Large intestine (tissue), 3 donors: Measurements from ENCODE around the gene KIFAP3. TPM values are rescaled to one million over a fixed set of nuclear protein-coding genes. Genes with fewer than 3 reads are reported as not detected.
"Not testable (repeated sequence)": the region's sequence is repeated elsewhere in the genome, so short reads cannot be mapped to it uniquely, and the experiment has no call there.

Source experiments
- DNase-seq, 2 donors: peaks; one replicate each; pipeline versions ENCODE4 v3.0.0 to v3.0.0-alpha.2; 2013
- H3K27ac ChIP-seq: one replicate; pipeline ENCODE4 v1.5.1; 2013; ENCODE audit warnings: low read length
- H3K27me3 ChIP-seq: 2 replicates; pipeline ENCODE4 v1.6.1; 2013; ENCODE audit warnings: low read length; ENCODE audit not compliant: control insufficient read depth, insufficient read depth
- H3K36me3 ChIP-seq: 2 replicates; pipeline ENCODE4 v1.6.1; 2013; ENCODE audit warnings: low read length; ENCODE audit not compliant: control insufficient read depth, insufficient read depth
- H3K4me1 ChIP-seq: one replicate; pipeline ENCODE4 v1.6.1; 2013; ENCODE audit warnings: low read length; ENCODE audit not compliant: control insufficient read depth, insufficient read depth
- H3K4me3 ChIP-seq: one replicate; pipeline ENCODE4 v1.5.1; 2013; ENCODE audit warnings: low read length
- H3K9me3 ChIP-seq: one replicate; pipeline ENCODE4 v1.6.1; 2013; ENCODE audit warnings: mild to moderate bottlenecking, low read depth, low read length, moderate library complexity; ENCODE audit not compliant: control insufficient read depth
- WGBS: methylation state at CpG from one replicate; pipeline ENCODE4 v1.1.5; 2013; ENCODE audit warnings: low lambda C conversion rate; ENCODE audit not compliant: insufficient coverage; 5-methylcytosine and 5-hydroxymethylcytosine counted together
- polyA plus RNA-seq: library from polyadenylated mRNA; unstranded; fragments of 120-200 nt; gene quantifications from one replicate; pipeline ENCODE4 v1.2.1, GENCODE V29; 2013

KIFAP3 gene
- polyA plus RNA-seq, 1 donor: 24.5 TPM

GRCh38 chr1:169925505-169926482 lies 148.7 kb downstream of the KIFAP3 start:
- DNase-seq: peak in 1 of 2 donors; percentile 31
- Histone ChIP-seq H3K27ac (no peak overlapping the region), H3K27me3 (no peaks in the 10 kb centered on the region), H3K36me3 (no peaks in the 10 kb centered on the region), H3K9me3 (no peaks in the 10 kb centered on the region), H3K4me1 (no peaks in the 10 kb centered on the region), H3K4me3 (no peak overlapping the region)
- 51% methylated on average over 3 of the region's 3 CpGs for WGBS

- H3K9me3 ChIP-seq: no peaks in the 10 kb centered on the region
- no peak overlapping the region for H3K4me3 ChIP-seq
- WGBS: 90% methylated on average over 2 of the region's 2 CpGs
- H3K4me1 ChIP-seq: no peaks in the 10 kb centered on the region
- no peak for DNase-seq
- H3K27me3 ChIP-seq: no peaks in the 10 kb centered on the region
- no peak overlapping the region for H3K27ac ChIP-seq
- H3K36me3 ChIP-seq: no peaks in the 10 kb centered on the region
These were observed 149.7 kb downstream of the KIFAP3 start for GRCh38 chr1:169924829-169925228.

GRCh38 chr1:169924063-169924462 lies 150.4 kb downstream of the KIFAP3 start:
- H3K27me3 ChIP-seq: no peaks in the 10 kb centered on the region
- no peak for DNase-seq
- no peaks in the 10 kb centered on the region for H3K36me3 ChIP-seq
- H3K4me1 ChIP-seq: no peaks in the 10 kb centered on the region
- 100% methylated on average over 2 of the region's 2 CpGs for WGBS
- H3K4me3 ChIP-seq: no peak overlapping the region
- no peak overlapping the region for H3K27ac ChIP-seq
- H3K9me3 ChIP-seq: no peaks in the 10 kb centered on the region

GRCh38 chr1:169921080-169921479 lies 153.4 kb downstream of the KIFAP3 start:
- WGBS: 100% methylated on average over 1 of the region's 4 CpGs
- no peaks in the 10 kb centered on the region for H3K27me3 ChIP-seq
- H3K4me3 ChIP-seq: no peak overlapping the region
- H3K27ac ChIP-seq: no peak overlapping the region
- DNase-seq: no peak
- no peaks in the 10 kb centered on the region for H3K4me1 ChIP-seq
- H3K9me3 ChIP-seq: no peaks in the 10 kb centered on the region
- H3K36me3 ChIP-seq: no peaks in the 10 kb centered on the region

GRCh38 chr1:169918927-169919326 lies 155.6 kb downstream of the KIFAP3 start:
- Histone ChIP-seq H3K27me3 (no peaks in the 10 kb centered on the region), H3K36me3 (no peaks in the 10 kb centered on the region)
- no CpG with 5 or more reads among the region's 1 CpG for WGBS

GRCh38 chr1:169918220-169918619 lies 156.3 kb downstream of the KIFAP3 start:
- no CpG with 5 or more reads among the region's 9 CpGs for WGBS
- not testable (repeated sequence) for H3K9me3 ChIP-seq, H3K4me1 ChIP-seq, H3K27me3 ChIP-seq, H3K27ac ChIP-seq, H3K4me3 ChIP-seq, H3K36me3 ChIP-seq, DNase-seq

More at GRCh38 chr1:169918927-169919326, 155.6 kb downstream of the KIFAP3 start:
- DNase-seq: no peak
- Histone ChIP-seq H3K27ac (no peak overlapping the region), H3K9me3 (no peaks in the 10 kb centered on the region), H3K4me3 (no peak overlapping the region), H3K4me1 (no peaks in the 10 kb centered on the region)

- Histone ChIP-seq H3K27ac (no peak overlapping the region), H3K4me3 (no peak overlapping the region), H3K9me3 (peaks cover 3% of the 10 kb centered on the region), H3K4me1 (no peaks in the 10 kb centered on the region), H3K36me3 (no peaks in the 10 kb centered on the region), H3K27me3 (no peaks in the 10 kb centered on the region)
- DNase-seq: no peak
- WGBS: 44% methylated on average over 11 of the region's 15 CpGs
These were observed 159.3 kb downstream of the KIFAP3 start for GRCh38 chr1:169915150-169915549.

- no peak for DNase-seq
- Histone ChIP-seq H3K4me1 (no peaks in the 10 kb centered on the region), H3K27ac (no peak overlapping the region), H3K36me3 (no peaks in the 10 kb centered on the region), H3K9me3 (peaks cover 3% of the 10 kb centered on the region), H3K27me3 (no peaks in the 10 kb centered on the region), H3K4me3 (no peak overlapping the region)
- WGBS: 81% methylated on average over 3 of the region's 3 CpGs
These were observed 160.0 kb downstream of the KIFAP3 start for GRCh38 chr1:169914531-169914930.

GRCh38 chr1:169909499-169909898 lies 165.0 kb downstream of the KIFAP3 start:
- H3K4me1 ChIP-seq: no peaks in the 10 kb centered on the region
- no peak for DNase-seq
- H3K27me3 ChIP-seq: no peaks in the 10 kb centered on the region
- no CpG with 5 or more reads among the region's 16 CpGs for WGBS
- no peaks in the 10 kb centered on the region for H3K36me3 ChIP-seq
- no peak overlapping the region for H3K27ac ChIP-seq
- H3K9me3 ChIP-seq: peaks cover 3% of the 10 kb centered on the region
- H3K4me3 ChIP-seq: no peak overlapping the region

GRCh38 chr1:169906938-169907337 lies 167.6 kb downstream of the KIFAP3 start:
- no peak for DNase-seq
- H3K4me3 ChIP-seq: no peak overlapping the region
- H3K27me3 ChIP-seq: no peaks in the 10 kb centered on the region
- H3K36me3 ChIP-seq: no peaks in the 10 kb centered on the region
- no peaks in the 10 kb centered on the region for H3K9me3 ChIP-seq
- H3K4me1 ChIP-seq: no peaks in the 10 kb centered on the region
- no peak overlapping the region for H3K27ac ChIP-seq

- Histone ChIP-seq H3K4me3 (no peak overlapping the region), H3K9me3 (no peaks in the 10 kb centered on the region), H3K27ac (no peak overlapping the region), H3K27me3 (no peaks in the 10 kb centered on the region), H3K36me3 (no peaks in the 10 kb centered on the region), H3K4me1 (peaks cover 8% of the 10 kb centered on the region)
- no peak for DNase-seq
- no CpG with 5 or more reads among the region's 1 CpG for WGBS
These were observed 169.7 kb downstream of the KIFAP3 start for GRCh38 chr1:169904834-169905233.
